Stimulated activated CD8-positive, alpha-beta memory T cell treated with anti-CD3 and anti-CD28 coated beads, Interleukin-12 subunit alpha, Interleukin-12 subunit beta, amount 100 ng/mL, for 24 hours (primary cell): ENCODE measurements around the gene EFNA3.

Experiments
- DNase-seq: peaks from one replicate; pipeline ENCODE4 v3.0.0-alpha.2; 2020; ENCODE audit errors: extremely low read depth

The EFNA3 gene

GRCh38 chr1:155048449-155049334 lies 29.9 kb upstream of the EFNA3 start:
- DNase-seq = no peak

- no peak for DNase-seq
Measured at GRCh38 chr1:155049651-155050559, 28.7 kb upstream of the EFNA3 start.

- DNase-seq = peak; percentile 55
Measured at GRCh38 chr1:155050560-155051341, 27.9 kb upstream of the EFNA3 start, which contains the start of gene ADAM15. ADAM15 (plus strand) TSS chr1:155051316; CDS start chr1:155051387, 71 bp downstream.

- DNase-seq = no peak
Measured at GRCh38 chr1:155051342-155051776, 27.3 kb upstream of the EFNA3 start.

GRCh38 chr1:155051777-155052398 lies 26.7 kb upstream of the EFNA3 start:
- DNase-seq = no peak

GRCh38 chr1:155052439-155053395 lies 25.9 kb upstream of the EFNA3 start:
- DNase-seq = no peak

- no peak for DNase-seq
Measured at GRCh38 chr1:155053531-155054105, 25.0 kb upstream of the EFNA3 start.

- DNase-seq = no peak
Measured at GRCh38 chr1:155057104-155057503, 21.5 kb upstream of the EFNA3 start.

GRCh38 chr1:155057788-155058211 lies 20.8 kb upstream of the EFNA3 start:
- DNase-seq = no peak

GRCh38 chr1:155060736-155061135 lies 17.9 kb upstream of the EFNA3 start:
- DNase-seq = no peak

- DNase-seq = peak; percentile 73
Measured at GRCh38 chr1:155061381-155062150, 17.1 kb upstream of the EFNA3 start.

- no peak for DNase-seq
Measured at GRCh38 chr1:155062151-155062686, 16.4 kb upstream of the EFNA3 start.

GRCh38 chr1:155062702-155063411 lies 15.8 kb upstream of the EFNA3 start:
- DNase-seq = no peak

- DNase-seq = no peak
Measured at GRCh38 chr1:155063550-155064110, 15.0 kb upstream of the EFNA3 start, which contains the start of gene EFNA4. EFNA4 (plus strand) TSS chr1:155063740; CDS start chr1:155063824, 84 bp downstream.

GRCh38 chr1:155064111-155064831 lies 14.4 kb upstream of the EFNA3 start:
- DNase-seq = no peak

- DNase-seq = no peak
Measured at GRCh38 chr1:155064832-155065429, 13.7 kb upstream of the EFNA3 start.
